Measurements from ENCODE around the gene REXO4. TPM values are rescaled to one million over a fixed set of nuclear protein-coding genes. Genes with fewer than 3 reads are reported as not detected.

REXO4 gene
- total and polyA plus RNA-seq, 2 of the 13 experiments (the other 11 are each of a cell fraction or from before 2014, with no cell fraction given): 18.5 to 30.4 TPM

- no peak for TF ChIP-seq ZNF816 (CRISPR knock-in tag; IDR thresholded peaks at IDR 0.05; ENCODE audit: borderline replicate concordance)
- TF ChIP-seq RAD21 (CRISPR knock-in tag; IDR thresholded peaks at IDR 0.05): peak; percentile 50; the same call in 1 of the 2 replicates
- no peak for TF ChIP-seq ZNF296 (CRISPR knock-in tag; conservative IDR thresholded peaks at IDR 0.05)
- TF ChIP-seq ELF3 (CRISPR knock-in tag; IDR thresholded peaks at IDR 0.05): no peak
- no peak for TF ChIP-seq MTA3 (CRISPR knock-in tag; IDR thresholded peaks at IDR 0.05)
- peak; percentile 27 for TF ChIP-seq XRCC5 (optimal IDR thresholded peaks at IDR 0.05; ENCODE audit: low read length)
- TF ChIP-seq ZFX (CRISPR knock-in tag; IDR thresholded peaks at IDR 0.05; ENCODE audit: low read depth): peak; percentile 47; the same call in 1 of the 2 replicates
- TF ChIP-seq, protein P1, sequence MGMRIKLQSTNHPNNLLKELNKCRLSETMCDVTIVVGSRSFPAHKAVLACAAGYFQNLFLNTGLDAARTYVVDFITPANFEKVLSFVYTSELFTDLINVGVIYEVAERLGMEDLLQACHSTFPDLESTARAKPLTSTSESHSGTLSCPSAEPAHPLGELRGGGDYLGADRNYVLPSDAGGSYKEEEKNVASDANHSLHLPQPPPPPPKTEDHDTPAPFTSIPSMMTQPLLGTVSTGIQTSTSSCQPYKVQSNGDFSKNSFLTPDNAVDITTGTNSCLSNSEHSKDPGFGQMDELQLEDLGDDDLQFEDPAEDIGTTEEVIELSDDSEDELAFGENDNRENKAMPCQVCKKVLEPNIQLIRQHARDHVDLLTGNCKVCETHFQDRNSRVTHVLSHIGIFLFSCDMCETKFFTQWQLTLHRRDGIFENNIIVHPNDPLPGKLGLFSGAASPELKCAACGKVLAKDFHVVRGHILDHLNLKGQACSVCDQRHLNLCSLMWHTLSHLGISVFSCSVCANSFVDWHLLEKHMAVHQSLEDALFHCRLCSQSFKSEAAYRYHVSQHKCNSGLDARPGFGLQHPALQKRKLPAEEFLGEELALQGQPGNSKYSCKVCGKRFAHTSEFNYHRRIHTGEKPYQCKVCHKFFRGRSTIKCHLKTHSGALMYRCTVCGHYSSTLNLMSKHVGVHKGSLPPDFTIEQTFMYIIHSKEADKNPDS (CRISPR knock-in tag; IDR thresholded peaks at IDR 0.05): no peak
- no peak for TF ChIP-seq ZNF501 (CRISPR knock-in tag; IDR thresholded peaks at IDR 0.05)
- no peak for TF ChIP-seq ZKSCAN5 (CRISPR knock-in tag; IDR thresholded peaks at IDR 0.05)
- TF ChIP-seq ZFYVE20 (CRISPR knock-in tag; IDR thresholded peaks at IDR 0.05; ENCODE audit: borderline replicate concordance, low read depth): no peak
- no peak for TF ChIP-seq MXI1 (IDR thresholded peaks at IDR 0.05; ENCODE audit: borderline replicate concordance, low read depth, low read length)
- TF ChIP-seq, protein P2, sequence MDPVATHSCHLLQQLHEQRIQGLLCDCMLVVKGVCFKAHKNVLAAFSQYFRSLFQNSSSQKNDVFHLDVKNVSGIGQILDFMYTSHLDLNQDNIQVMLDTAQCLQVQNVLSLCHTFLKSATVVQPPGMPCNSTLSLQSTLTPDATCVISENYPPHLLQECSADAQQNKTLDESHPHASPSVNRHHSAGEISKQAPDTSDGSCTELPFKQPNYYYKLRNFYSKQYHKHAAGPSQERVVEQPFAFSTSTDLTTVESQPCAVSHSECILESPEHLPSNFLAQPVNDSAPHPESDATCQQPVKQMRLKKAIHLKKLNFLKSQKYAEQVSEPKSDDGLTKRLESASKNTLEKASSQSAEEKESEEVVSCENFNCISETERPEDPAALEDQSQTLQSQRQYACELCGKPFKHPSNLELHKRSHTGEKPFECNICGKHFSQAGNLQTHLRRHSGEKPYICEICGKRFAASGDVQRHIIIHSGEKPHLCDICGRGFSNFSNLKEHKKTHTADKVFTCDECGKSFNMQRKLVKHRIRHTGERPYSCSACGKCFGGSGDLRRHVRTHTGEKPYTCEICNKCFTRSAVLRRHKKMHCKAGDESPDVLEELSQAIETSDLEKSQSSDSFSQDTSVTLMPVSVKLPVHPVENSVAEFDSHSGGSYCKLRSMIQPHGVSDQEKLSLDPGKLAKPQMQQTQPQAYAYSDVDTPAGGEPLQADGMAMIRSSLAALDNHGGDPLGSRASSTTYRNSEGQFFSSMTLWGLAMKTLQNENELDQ (CRISPR knock-in tag; IDR thresholded peaks at IDR 0.05; ENCODE audit: borderline replicate concordance): no peak
- TF ChIP-seq CBFB (CRISPR knock-in tag; IDR thresholded peaks at IDR 0.05): no peak
- TF ChIP-seq JARID2 (CRISPR knock-in tag; IDR thresholded peaks at IDR 0.05; ENCODE audit: insufficient replicate concordance): no peak
- no peak for TF ChIP-seq ZNF713 (CRISPR knock-in tag; IDR thresholded peaks at IDR 0.05)
- TF ChIP-seq, protein P3, sequence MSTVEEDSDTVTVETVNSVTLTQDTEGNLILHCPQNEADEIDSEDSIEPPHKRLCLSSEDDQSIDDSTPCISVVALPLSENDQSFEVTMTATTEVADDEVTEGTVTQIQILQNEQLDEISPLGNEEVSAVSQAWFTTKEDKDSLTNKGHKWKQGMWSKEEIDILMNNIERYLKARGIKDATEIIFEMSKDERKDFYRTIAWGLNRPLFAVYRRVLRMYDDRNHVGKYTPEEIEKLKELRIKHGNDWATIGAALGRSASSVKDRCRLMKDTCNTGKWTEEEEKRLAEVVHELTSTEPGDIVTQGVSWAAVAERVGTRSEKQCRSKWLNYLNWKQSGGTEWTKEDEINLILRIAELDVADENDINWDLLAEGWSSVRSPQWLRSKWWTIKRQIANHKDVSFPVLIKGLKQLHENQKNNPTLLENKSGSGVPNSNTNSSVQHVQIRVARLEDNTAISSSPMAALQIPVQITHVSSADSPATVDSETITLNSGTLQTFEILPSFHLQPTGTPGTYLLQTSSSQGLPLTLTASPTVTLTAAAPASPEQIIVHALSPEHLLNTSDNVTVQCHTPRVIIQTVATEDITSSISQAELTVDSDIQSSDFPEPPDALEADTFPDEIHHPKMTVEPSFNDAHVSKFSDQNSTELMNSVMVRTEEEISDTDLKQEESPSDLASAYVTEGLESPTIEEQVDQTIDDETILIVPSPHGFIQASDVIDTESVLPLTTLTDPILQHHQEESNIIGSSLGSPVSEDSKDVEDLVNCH (CRISPR knock-in tag; IDR thresholded peaks at IDR 0.05): no peak
- TF ChIP-seq ZNF776 (CRISPR knock-in tag; IDR thresholded peaks at IDR 0.05): no peak
- no peak for TF ChIP-seq ZNF652 (CRISPR knock-in tag; IDR thresholded peaks at IDR 0.05; ENCODE audit: borderline replicate concordance, low read depth)
- TF ChIP-seq, protein P4, sequence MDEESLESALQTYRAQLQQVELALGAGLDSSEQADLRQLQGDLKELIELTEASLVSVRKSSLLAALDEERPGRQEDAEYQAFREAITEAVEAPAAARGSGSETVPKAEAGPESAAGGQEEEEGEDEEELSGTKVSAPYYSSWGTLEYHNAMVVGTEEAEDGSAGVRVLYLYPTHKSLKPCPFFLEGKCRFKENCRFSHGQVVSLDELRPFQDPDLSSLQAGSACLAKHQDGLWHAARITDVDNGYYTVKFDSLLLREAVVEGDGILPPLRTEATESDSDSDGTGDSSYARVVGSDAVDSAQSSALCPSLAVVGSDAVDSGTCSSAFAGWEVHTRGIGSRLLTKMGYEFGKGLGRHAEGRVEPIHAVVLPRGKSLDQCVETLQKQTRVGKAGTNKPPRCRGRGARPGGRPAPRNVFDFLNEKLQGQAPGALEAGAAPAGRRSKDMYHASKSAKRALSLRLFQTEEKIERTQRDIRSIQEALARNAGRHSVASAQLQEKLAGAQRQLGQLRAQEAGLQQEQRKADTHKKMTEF (CRISPR knock-in tag; IDR thresholded peaks at IDR 0.05): no peak
- no peak for TF ChIP-seq NCOA5 (CRISPR knock-in tag; IDR thresholded peaks at IDR 0.05)
Observed at GRCh38 chr9:133429641-133430161, 11.9 kb upstream of the REXO4 start (continued).
